ENCODE data around the gene NEIL3. TPM values are rescaled to one million over a fixed set of nuclear protein-coding genes. Genes with fewer than 3 reads are reported as not detected.

Gene NEIL3
- total RNA-seq = 1.2 and 2.0 TPM in 2 replicates

GRCh38 chr4:177309522-177310371 is at the start of gene NEIL3:
Gene NEIL3 (plus strand): TSS chr4:177309874. CDS start chr4:177309954, 80 bp downstream.

Other genes with a start within 250 kb of the NEIL3 start
- 5.8 and 13.4 TPM in 2 replicates for gene AGA, start 132.6 kb downstream of the NEIL3 start, total RNA-seq